NCI-H345 treated with DMSO at 0.1 percent for 48 hours (cell line): ENCODE measurements around the gene NAT16.
"Not testable (repeated sequence)": the region's sequence is repeated elsewhere in the genome, so short reads cannot be mapped to it uniquely, and the experiment has no call there.

Experiments
- DNase-seq: peaks from one replicate; lab custom pipeline; 2025; ENCODE audit not compliant: unreplicated experiment; lab: John Stamatoyannopoulos, UW

NAT16 gene

GRCh38 chr7:101202603-101202918 lies 22.5 kb upstream of the NAT16 start:
- no peak for DNase-seq

DNA sequence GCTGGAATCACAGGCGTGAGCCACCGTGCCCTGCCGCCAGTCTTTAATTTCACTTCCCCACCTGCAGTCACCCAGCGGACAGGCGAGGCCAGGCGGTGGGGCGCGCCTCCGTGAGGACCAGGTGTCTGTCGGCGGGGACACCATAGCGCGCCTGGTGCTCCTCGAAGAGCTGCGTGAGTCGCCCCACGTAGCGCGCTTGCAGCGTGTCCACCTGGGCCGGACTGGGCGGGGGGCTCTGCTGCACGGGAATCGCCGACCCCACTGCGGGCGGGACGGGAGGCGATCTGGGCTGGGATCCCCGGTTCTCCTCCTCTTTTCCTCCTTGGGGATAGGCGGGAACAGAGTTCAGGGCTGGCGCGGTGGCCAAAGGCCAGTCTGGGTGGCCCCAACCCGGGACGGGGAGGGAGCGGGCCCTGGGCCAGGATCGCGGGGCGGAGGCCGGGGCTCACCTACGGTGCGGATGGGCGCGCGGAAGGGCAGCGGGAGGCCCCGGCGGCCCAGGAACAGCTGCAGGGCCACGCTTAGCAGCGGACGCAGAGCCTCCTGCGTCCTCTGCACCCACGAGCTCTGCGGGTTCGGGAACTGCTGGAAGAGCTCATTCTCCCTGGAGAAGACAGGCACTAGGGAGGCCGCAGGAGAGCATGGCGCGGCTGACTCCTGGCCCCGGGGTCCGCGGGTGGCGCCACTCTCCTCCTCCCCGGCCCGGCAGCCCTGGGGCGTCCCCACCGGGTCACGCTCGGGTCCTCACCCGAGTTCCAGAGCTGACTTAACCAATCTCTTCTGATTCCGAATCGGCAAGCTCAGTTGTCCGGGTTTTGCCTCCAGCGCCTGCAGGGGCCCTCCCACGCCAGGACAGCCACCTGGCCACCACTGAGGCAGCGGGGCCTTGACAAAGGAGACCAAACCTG lies 21.9 kb upstream of the NAT16 start:
- no peak for DNase-seq

DNA sequence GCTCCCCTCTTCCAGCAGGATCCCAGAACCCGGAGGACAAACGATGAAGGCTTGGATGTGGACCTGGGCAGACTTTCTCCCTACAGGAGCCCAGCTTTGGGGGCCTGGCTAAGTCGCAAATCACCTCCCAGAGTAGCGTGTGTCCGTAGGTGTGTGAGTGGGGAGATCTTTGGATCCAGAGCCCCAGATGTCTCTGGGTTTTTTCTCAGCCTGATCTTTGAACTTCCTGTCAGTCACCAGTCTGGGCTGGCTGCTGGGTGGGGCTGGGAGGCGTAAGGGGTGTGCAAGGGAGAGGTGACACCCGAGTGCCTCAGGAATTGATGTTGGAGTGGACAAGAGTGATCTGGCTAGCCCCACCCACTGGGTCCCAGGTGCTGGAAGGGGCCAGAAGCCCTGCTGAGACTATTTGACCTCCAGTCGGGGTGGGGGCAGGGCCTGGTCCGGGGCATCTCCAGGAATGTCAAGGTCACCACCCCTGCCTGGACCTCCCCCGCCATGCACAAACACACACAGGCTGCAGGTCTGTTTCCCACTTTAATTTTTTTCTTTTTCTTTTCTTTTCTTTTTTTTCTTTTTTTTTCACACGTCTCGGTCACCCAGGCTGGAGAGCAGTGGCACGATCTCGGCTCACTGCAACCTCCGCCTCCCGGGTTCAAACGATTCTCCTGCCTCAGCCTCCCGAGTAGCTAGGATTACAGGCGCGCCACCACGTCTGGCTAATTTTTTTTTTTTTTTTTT lies 20.9 kb upstream of the NAT16 start, which contains the start of gene MOGAT3:
TSS of gene MOGAT3 (minus strand) at position 175 of the 738 bp plus-strand sequence. CDS start 182 bp downstream, outside the sequence.
- no peak for DNase-seq

GRCh38 chr7:101200504-101200861 lies 20.4 kb upstream of the NAT16 start:
- DNase-seq: no peak

DNA sequence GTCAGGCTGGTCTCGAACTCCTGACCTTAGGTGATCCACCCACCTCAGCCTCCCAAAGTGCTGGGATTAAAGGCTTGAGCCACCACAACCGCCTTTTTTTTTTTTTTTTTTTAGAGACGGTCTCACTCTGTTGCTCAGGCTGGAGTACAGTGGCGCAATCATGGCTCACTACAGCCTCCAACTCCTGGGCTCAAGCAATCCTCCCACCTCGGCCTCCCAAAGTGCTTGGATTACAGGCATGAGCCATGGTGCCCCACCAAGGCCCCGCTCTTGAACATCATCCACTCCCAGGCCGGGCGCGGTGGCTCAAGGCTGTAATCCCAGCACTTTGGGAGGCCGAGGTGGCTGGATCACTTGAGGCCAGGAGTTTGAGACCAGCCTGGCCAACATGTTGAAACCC lies 19.4 kb upstream of the NAT16 start:
- not testable (repeated sequence) for DNase-seq

DNA sequence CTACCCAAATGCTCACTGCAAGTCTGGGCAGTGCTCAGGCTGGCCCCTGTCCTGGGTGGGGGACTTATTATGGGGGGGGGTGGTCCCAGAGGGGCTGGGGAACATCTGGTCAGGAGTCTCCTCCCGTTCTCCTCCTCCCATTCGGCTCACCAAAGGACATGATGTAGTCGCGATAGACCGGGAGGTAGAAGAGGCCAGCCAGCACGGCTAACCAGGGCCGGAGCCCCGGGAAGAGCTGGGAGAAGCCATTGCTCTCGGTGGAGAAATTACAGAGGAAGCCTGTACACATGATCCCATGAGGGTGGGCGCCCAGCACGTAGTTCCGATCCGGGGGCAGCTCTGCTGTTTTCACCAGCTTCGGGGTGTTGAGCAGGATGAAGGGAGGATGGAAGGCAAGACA lies 18.4 kb upstream of the NAT16 start:
- DNase-seq: no peak

DNA sequence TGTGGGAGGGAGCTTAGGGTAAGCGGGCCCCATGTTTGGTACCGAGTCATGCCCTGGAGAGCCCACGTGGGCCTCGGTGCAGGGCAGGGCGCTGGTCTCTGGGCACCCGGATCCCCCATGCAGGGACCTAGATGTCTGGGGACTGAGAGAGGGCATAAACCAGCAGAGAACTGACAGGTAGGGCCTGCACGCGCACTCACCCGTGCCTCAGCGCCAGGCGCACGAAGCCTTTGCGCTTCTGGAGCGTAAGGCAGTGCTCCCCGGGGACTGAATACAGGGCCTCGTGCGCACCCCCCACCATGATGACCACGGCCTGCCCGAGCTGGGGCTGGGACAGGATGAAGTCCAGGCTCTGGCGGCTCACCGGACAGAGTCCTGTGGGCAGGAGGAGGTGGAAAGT lies 17.9 kb upstream of the NAT16 start:
- DNase-seq: no peak

DNA sequence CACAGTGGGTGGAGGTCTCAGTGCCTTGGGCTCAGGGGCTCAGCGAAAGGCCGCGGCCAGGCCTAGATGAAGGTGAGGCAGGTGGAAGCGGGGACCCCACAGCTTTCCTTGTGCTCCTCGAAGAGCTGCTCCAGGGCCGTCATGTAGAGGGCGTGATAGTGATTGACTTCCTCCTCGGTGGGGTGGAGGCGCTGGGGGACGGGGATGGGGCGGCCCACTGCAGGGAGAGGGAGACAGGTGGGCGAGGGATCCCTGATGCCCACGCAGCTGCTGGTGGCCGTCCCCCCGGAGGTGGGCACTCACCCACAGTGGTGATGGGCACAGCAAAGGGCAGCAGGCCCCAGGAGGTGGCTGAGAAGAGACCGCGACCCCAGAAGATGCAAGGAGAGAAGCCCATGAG lies 15.8 kb upstream of the NAT16 start:
- no peak for DNase-seq

DNA sequence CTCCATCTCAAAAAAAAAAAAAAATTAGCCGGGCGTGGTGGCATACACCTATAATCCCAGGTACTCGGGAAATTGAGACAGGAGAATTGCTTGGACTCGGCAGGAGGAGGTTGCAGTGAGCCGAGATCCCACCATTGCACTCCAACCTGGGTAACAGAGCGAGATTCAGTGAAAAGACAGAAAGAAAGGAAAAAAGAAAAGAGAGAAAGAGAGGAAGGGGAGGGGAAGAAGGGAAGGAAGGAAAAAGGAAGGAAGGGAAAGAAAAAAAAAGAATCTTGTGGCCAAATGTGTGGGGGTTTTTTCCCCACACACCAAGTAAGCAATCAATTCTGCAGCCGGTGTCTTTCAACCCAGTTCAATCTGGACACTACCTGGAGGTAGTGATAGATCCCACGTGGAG lies 9.0 kb upstream of the NAT16 start:
- DNase-seq: no peak

DNA sequence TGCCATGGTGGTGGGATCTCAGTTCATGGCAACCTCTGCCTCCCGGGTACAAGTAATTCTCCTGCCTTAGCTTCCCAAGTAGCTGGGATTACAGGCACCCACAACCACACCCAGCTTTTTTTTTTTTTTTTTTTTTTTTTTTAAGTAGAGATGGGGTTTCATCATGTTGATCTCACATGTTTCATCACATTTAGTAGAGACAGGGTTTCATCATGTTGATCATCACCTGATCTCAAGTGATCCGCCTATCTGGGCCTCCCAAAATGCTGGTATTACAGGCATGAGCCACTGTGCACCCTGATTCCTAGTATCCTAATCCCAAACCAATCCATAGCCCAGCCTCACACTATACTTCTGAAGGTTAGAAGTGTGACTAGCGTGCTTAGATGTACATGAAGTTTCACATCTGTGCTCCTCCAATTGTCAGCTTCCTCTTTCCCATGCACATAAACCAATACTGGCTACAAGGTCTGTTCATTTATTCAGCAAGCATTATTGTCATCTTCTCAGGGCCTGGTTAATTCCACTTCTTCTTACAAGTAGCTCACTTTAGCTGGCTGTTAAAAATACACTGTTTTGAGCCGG lies 6.8 kb upstream of the NAT16 start:
- DNase-seq: no peak

- no peak for DNase-seq
Measured at GRCh38 chr7:101186194-101186593, 6.1 kb upstream of the NAT16 start.

DNA sequence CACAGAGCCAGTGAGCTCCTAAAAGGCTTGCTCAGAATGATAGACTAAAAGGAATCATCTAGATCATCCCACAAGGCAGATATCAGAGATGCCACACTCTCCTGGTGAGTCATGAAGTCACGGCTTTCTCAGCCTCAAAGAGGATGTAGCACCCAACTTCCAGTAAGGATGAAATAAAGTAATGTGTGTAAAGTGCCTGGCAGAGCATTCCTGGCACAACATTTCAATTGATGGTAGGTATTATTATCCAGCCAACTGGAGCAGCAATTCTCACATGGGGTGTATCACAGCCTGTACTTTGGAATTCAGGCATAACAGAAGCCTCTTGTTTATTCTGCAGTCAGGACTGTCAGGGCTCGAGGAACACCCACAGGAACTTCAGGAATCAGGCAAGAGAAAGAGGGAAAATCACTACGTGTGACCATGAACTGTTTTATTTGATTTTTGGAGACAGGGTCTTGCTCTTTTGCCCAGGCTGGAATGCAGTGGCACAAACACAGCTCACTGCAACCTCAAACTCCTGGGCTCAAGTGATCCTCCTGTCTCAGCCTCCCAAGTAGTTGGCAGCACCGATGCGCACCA lies 5.3 kb upstream of the NAT16 start:
- DNase-seq: no peak

DNA sequence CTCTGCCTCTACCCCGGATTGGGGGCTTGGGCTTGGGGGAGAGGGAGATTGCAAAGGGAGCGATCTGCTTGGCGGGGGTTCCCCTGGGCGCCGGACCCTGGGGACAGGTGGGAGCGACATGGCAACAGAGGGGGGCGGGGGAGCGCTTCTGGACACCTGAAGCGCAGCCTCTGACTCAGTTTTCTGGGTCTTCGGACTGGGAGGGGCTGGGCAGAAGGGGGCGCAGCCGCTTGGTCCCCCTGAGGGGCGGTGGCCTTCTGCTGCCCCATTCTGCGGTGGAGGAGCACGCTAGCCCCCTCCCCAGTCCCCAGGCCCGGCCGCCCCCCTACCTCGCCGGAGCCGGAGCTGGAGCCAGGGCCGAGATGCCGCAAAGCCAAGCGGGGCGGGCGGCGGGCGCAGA lies 380 bp downstream of the NAT16 start:
- no peak for DNase-seq

DNA sequence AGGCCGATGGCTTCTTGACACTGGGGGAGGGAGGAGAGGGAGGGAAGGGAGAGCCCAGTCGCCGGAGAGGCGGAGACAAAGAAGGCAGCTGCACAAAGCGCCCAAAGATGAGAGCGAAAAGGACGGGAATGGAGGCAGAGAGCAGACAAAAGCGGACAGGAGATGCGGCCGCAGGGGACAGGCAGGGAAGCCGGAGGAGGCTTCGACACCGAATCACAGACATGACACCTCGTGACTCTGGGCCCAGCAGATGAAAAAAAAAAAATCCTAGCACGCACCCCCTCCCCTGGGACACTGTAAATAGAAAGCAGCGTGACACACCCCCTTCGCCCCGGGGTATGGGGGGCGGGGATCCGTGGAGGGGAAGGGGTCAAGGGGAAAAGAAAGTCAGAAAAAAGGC lies 976 bp downstream of the NAT16 start:
- no peak for DNase-seq

DNA sequence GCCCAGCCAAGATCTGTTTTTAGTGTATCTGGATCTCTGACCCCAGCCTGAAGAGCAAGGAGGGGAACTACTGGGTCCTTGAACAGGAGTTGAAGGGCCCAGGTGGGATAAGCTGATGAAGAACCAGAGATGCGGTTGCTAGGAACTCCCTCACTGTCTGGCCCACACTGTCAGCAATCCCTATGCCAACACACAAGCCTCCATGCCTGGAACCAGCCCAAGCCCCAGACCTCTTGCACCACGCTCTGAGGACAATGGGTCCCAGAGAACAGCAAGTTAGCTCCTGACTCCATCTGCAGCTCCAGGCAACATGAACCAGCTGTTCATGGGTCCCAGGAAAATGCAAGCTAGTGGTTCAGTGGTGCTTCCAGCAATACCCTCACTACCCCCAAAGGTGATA lies 2.4 kb downstream of the NAT16 start:
- no peak for DNase-seq

DNA sequence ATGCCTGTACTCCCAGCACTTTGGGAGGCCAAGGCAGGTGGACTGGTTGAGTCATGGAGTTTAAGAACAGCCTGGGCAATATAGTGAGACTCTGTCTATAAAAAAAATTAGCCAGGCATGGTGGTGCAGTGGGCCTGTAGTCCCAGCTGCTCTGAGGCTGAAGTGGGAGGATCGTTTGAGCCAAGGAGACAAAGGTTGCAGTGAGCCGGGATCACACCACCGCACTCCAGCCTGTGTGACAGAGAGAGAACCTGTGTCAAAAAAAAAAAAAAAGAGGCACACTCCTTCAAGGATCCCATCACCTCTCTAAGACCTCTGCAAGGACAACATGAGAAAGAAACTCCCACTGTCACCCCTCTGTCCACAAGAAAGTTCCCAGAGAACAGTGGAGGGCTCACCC lies 4.4 kb downstream of the NAT16 start:
- DNase-seq: no peak

DNA sequence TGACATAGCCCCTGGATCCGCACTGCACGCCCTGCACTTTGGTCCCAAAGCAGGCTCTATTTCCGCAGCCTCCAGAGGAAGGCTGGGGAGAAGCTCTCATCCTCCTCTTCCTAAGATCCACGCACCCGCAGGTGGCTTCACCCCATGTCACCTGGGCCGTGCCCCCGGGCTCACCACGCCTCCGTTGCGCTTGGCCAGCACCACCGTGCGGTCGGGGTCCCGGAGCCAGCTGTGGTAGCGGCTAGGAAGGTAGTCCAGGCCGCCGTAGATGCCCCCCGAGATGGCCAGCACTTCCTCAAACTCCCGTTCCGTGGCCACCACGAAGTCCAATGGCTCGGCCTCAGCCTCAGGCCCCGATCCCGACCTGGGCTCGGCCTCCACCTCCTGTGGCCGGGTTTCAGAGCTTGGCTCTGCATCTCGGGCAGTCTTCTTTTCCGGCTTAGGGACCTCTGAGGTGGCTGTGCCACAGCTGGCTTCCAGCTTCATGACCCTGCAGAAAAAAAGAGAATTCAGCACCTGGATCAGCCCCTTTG lies 5.7 kb downstream of the NAT16 start:
- DNase-seq: no peak

DNA sequence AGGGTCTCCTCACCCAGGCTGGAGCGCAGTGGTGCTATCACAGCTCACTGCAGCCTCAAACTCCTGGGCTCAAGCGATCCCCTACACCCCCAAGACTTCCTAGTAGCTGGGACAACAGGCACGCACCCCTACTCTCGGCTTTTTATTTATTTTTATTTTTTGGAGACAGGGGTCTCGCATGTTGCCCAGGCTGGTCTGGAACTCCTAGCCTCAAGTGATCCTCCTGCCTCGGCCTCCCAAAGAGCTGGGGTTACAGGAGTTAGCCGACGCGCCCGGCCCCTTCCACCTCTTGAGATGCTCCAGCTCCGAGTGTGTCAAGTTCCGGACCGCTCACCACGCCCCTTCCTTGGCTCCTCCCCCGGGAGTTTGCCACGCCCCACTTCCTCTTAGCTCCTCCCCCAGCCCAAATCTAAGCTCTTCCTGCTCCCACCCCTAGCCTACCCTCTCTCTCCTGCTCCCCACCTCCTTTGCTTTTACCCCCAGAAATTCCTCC lies 6.3 kb downstream of the NAT16 start:
- DNase-seq: no peak

DNA sequence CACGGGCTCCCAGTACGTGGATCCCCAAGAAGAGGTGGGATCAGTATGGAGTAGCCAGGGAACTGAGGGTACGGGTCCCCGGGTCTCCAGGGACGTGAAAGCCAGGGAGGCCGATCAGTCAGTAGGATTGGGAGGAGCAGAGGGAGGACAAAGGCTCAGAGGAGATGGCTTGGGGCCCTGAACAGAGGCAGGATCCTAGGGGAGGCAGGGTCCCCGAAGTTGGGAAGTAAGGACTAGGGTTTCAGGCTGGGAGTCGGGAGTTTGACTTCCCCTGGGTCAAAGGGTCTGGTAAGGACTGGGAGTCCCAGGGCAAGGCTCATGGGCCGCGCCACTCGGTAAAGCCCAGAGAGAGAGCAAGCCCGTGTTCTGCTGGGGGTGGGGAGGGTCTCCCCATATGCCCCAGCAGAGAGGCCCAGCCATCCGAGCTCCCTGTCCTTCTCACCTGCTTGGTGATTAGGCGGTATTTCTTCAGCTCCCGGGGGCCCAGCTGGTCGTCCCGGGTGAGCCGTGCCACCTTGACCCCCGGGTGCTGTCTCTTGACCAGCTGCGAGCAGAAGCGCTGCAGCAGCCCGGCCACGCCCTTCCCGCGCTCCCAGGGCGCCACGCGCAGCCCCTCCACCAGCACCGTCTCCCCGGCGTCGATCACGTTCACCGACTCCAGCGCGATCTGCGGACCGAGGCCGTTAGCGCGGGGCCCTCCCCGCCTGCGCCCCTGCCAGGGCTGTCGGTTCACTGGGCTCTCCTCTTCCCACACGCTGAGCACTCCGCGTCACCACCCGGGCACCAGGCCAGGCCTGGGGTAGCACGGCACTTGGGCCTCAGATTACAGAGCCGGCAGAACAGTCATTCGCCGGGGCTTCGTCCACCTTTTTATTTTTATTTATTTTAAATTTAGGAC lies 7.0 kb downstream of the NAT16 start:
- DNase-seq: peak; percentile 52
